ENCODE data around the gene DAB2.
"Not testable (repeated sequence)": the region's sequence is repeated elsewhere in the genome, so short reads cannot be mapped to it uniquely, and the experiment has no call there.

The DAB2 gene

DNA sequence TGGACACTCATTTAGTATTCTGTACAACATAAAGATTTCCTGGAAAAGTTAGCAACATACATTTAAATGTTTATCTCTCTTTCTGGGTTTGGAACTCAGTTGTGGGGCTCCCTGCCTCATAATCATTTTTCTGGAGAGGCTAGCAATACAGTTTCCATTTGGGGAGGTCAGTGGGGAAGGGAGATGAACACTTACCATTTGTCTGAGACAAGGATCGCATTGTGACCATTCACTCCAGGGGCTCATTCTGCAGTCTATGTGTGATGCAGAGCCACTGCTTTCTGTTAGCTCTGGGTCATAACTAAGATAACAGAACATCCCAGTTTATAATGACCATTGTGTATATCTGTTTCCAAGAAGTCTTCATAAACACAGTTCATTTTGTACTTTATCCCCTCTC, 82.9 kb downstream of the DAB2 start:
- H3K4me3 ChIP-seq (ENCODE audit: insufficient read depth, low read length, poor library complexity, severe bottlenecking): no peak overlapping the region

DNA sequence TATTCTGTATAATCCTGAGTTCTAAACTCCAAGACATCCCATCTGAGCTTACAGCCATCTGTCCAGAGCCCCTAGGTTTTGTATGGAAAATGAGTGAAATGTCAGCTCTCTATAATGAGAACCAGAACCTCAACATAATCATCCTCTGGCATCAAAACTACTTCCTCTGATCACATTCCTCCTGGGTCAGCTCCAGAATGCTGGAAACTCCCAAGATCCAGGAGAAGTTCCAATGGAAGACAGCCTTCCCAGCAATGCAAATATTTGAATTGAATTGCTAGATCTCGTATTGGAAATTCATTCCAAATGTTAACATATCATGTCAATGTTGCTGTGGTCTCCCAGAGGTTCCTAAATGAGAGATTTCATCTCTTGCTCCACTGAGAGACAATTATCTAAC, 84.3 kb downstream of the DAB2 start:
- Histone ChIP-seq H2AFZ (ENCODE audit: low read depth, low read length, severe bottlenecking) (no peak overlapping the region), H3K79me2 (ENCODE audit: insufficient read depth, low read length) (no peaks in the 10 kb centered on the region), H3K27me3 (ENCODE audit: low read length) (no peaks in the 10 kb centered on the region), H3K9ac (ENCODE audit: low read length) (no peak overlapping the region), H3K9me2 (replicated peaks; ENCODE audit: insufficient read depth, low read length) (no peaks in the 10 kb centered on the region), H3K4me3 (ENCODE audit: insufficient read depth, low read length, poor library complexity, severe bottlenecking) (no peak overlapping the region), H3K9me3 (ENCODE audit: insufficient read depth, low read length) (no peaks in the 10 kb centered on the region), H3K27ac (ENCODE audit: low read depth, low read length) (no peak overlapping the region), H3K4me2 (ENCODE audit: low read depth, low read length, poor library complexity, severe bottlenecking) (no peak overlapping the region), H3F3A (ENCODE audit: insufficient read depth) (no peaks in the 10 kb centered on the region), H4K20me1 (ENCODE audit: low read depth, low read length) (no peaks in the 10 kb centered on the region), H3K36me3 (ENCODE audit: low read length) (no peaks in the 10 kb centered on the region)
- no peak for TF ChIP-seq EZH2phosphoT487 (conservative IDR thresholded peaks at IDR 0.05; ENCODE audit: low read length)
- TF ChIP-seq, protein P1, sequence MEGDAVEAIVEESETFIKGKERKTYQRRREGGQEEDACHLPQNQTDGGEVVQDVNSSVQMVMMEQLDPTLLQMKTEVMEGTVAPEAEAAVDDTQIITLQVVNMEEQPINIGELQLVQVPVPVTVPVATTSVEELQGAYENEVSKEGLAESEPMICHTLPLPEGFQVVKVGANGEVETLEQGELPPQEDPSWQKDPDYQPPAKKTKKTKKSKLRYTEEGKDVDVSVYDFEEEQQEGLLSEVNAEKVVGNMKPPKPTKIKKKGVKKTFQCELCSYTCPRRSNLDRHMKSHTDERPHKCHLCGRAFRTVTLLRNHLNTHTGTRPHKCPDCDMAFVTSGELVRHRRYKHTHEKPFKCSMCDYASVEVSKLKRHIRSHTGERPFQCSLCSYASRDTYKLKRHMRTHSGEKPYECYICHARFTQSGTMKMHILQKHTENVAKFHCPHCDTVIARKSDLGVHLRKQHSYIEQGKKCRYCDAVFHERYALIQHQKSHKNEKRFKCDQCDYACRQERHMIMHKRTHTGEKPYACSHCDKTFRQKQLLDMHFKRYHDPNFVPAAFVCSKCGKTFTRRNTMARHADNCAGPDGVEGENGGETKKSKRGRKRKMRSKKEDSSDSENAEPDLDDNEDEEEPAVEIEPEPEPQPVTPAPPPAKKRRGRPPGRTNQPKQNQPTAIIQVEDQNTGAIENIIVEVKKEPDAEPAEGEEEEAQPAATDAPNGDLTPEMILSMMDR (IDR thresholded peaks at IDR 0.05; ENCODE audit: insufficient read depth, low read length, poor library complexity, severe bottlenecking): no peak

More for the DNA sequence above, 82.9 kb downstream of the DAB2 start:
- Histone ChIP-seq H3K27me3 (ENCODE audit: low read length) (no peaks in the 10 kb centered on the region), H3K27ac (ENCODE audit: low read depth, low read length) (no peak overlapping the region), H3K36me3 (ENCODE audit: low read length) (no peaks in the 10 kb centered on the region), H3K9ac (ENCODE audit: low read length) (no peak overlapping the region), H3F3A (ENCODE audit: insufficient read depth) (no peaks in the 10 kb centered on the region), H2AFZ (ENCODE audit: low read depth, low read length, severe bottlenecking) (no peak overlapping the region), H3K9me2 (replicated peaks; ENCODE audit: insufficient read depth, low read length) (no peaks in the 10 kb centered on the region), H3K79me2 (ENCODE audit: insufficient read depth, low read length) (no peaks in the 10 kb centered on the region), H3K4me2 (ENCODE audit: low read depth, low read length, poor library complexity, severe bottlenecking) (no peak overlapping the region), H4K20me1 (ENCODE audit: low read depth, low read length) (no peaks in the 10 kb centered on the region), H3K9me3 (ENCODE audit: insufficient read depth, low read length) (no peaks in the 10 kb centered on the region)
- no peak for TF ChIP-seq EZH2phosphoT487 (conservative IDR thresholded peaks at IDR 0.05; ENCODE audit: low read length)
- TF ChIP-seq, protein P1 (IDR thresholded peaks at IDR 0.05; ENCODE audit: insufficient read depth, low read length, poor library complexity, severe bottlenecking): no peak

DNA sequence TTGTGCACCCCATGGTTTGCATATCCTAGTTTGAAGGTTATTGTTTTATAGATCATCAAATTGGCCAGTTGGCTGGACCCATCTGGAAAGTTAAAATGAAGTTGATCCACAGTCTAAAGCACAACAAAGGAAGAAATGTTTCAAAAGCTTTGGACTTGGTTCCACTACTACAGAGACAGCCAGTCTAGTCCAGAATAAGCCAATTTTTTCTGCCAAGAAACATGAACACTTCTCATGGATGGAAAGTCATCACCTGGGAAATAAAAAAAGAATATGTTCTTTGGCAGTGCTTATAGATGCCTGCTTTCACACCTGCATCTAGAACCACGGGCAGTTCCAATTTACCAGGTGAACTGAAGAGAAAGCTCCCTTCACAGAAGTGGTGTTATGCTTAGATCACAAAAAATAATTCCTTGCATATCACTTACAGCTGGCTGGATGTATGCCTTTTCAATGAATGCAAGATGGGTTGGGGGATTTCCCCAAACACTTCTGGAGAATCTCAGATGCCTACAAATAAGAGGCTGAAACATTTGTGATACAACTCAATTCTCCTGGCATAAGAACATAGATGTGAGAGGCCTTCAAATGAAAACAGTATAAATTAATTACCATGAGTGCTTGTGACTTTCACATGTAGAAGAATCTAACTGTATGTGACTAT, 87.4 kb downstream of the DAB2 start:
- Histone ChIP-seq H3K27ac (ENCODE audit: low read depth, low read length) (no peak overlapping the region), H3F3A (ENCODE audit: insufficient read depth) (no peaks in the 10 kb centered on the region), H3K9me2 (replicated peaks; ENCODE audit: insufficient read depth, low read length) (no peaks in the 10 kb centered on the region), H3K79me2 (ENCODE audit: insufficient read depth, low read length) (no peaks in the 10 kb centered on the region), H3K9ac (ENCODE audit: low read length) (no peak overlapping the region), H4K20me1 (ENCODE audit: low read depth, low read length) (no peaks in the 10 kb centered on the region), H3K27me3 (ENCODE audit: low read length) (no peaks in the 10 kb centered on the region), H2AFZ (ENCODE audit: low read depth, low read length, severe bottlenecking) (no peak overlapping the region), H3K4me3 (ENCODE audit: insufficient read depth, low read length, poor library complexity, severe bottlenecking) (no peak overlapping the region), H3K36me3 (ENCODE audit: low read length) (no peaks in the 10 kb centered on the region), H3K4me2 (ENCODE audit: low read depth, low read length, poor library complexity, severe bottlenecking) (no peak overlapping the region), H3K9me3 (ENCODE audit: insufficient read depth, low read length) (no peaks in the 10 kb centered on the region)
- TF ChIP-seq, protein P1 (IDR thresholded peaks at IDR 0.05; ENCODE audit: insufficient read depth, low read length, poor library complexity, severe bottlenecking): no peak
- TF ChIP-seq EZH2phosphoT487 (conservative IDR thresholded peaks at IDR 0.05; ENCODE audit: low read length): no peak

DNA sequence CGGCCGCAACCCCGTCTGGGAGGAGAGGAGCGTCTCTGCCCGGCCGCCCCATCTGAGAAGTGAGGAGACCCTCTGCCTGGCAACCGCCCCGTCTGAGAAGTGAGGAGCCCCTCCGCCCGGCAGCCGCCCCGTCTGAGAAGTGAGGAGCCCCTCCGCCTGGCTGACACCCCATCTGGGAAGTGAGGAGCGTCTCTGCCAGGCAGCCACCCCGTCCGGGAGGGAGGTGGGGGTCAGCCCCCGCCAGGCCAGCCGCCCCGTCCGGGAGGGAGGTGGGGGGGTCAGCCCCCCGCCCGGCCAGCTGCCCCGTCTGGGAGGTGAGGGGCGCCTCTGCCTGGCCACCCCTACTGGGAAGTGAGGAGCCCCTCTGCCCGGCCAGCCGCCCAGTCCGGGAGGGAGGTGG, 90.5 kb downstream of the DAB2 start:
- H3K27me3 ChIP-seq (ENCODE audit: low read length); H3K79me2 ChIP-seq (ENCODE audit: insufficient read depth, low read length); H3K4me2 ChIP-seq (ENCODE audit: low read depth, low read length, poor library complexity, severe bottlenecking); H3K36me3 ChIP-seq (ENCODE audit: low read length); H4K20me1 ChIP-seq (ENCODE audit: low read depth, low read length); H2AFZ ChIP-seq (ENCODE audit: low read depth, low read length, severe bottlenecking); H3K4me3 ChIP-seq (ENCODE audit: insufficient read depth, low read length, poor library complexity, severe bottlenecking); H3F3A ChIP-seq (ENCODE audit: insufficient read depth); H3K27ac ChIP-seq (ENCODE audit: low read depth, low read length); H3K9me2 ChIP-seq (replicated peaks; ENCODE audit: insufficient read depth, low read length); H3K9me3 ChIP-seq (ENCODE audit: insufficient read depth, low read length); H3K9ac ChIP-seq (ENCODE audit: low read length): not testable (repeated sequence)

All from SU-DHL-6 (cell line).